Measurements from ENCODE around the gene ZDHHC14.

DNA sequence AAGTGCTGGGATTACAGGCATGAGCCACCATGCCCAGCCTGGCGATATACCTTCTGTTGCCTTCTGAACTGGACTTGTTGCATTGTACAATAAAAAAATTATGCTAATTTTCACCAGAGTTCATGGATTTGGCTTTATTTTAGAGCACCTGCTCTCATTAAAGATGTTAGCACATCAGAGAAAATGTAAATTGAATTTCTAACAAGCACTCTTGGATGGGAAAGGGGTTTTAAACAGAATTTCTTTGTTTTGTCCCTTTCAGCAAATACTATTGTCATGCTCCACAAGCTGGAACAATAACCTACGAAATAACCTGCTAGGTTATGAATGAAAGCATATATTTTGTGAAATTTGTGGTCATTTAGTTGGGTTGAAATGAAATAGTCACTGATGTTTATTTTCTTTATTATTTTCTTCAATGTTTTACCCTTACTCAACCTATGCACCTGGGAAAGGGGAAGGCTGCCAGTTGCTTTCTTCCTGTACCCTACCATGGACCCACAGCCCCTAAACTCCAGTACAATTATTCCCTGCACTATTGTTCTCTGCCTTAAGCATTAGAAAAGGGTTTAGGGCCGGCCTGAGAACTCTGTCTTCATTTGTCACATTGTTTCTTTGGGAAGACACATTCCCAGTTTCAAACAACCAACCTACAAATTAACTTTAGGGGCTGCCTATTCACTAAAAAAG, 22.2 kb downstream of the ZDHHC14 start:
- TF ChIP-seq CTCF (IDR thresholded peaks at IDR 0.05), result no peak
- no peak for TF ChIP-seq POLR2A (IDR thresholded peaks at IDR 0.05)
